ENCODE data around the gene MORN1.

- TF ChIP-seq POLR2A (IDR thresholded peaks at IDR 0.05), result no peak
- no peak for TF ChIP-seq CTCF (IDR thresholded peaks at IDR 0.05)
Measured at GRCh38 chr1:2356911-2357845, 34.2 kb downstream of the MORN1 start.

All from uterus (tissue), 2 donors.